Neural cell (in vitro differentiated cells): ENCODE data around the gene CSTB.

Experiments
- EP300 ChIP-seq: fragments of 450-650 bp; conservative IDR thresholded peaks from 2 replicates; pipeline ENCODE4 v1.6.1; 2014; ENCODE audit warnings: antibody characterized with exemption, mild to moderate bottlenecking, moderate library complexity; ENCODE audit not compliant: poor library complexity, severe bottlenecking
- RAD21 ChIP-seq: fragments of 450-650 bp; conservative IDR thresholded peaks from 2 replicates; pipeline ENCODE4 v1.6.1; 2014; ENCODE audit warnings: antibody characterized with exemption, mild to moderate bottlenecking, moderate library complexity
- SMC3 ChIP-seq: fragments of 450-650 bp; conservative IDR thresholded peaks from 2 replicates; pipeline ENCODE4 v1.6.1; 2014; ENCODE audit warnings: antibody characterized with exemption, mild to moderate bottlenecking, moderate library complexity; ENCODE audit not compliant: poor library complexity
- TF ChIP-seq, protein P1 (sequence below): fragments of 450-650 bp; IDR thresholded peaks from 2 replicates; pipeline ENCODE4 v1.5.1; 2014; ENCODE audit warnings: antibody characterized with exemption, mild to moderate bottlenecking, moderate library complexity; ENCODE audit not compliant: poor library complexity, severe bottlenecking
- TF ChIP-seq, protein P2 (sequence below): IDR thresholded peaks from 2 replicates; pipeline ENCODE4 v1.6.1; 2012; ENCODE audit warnings: borderline replicate concordance

DNA sequence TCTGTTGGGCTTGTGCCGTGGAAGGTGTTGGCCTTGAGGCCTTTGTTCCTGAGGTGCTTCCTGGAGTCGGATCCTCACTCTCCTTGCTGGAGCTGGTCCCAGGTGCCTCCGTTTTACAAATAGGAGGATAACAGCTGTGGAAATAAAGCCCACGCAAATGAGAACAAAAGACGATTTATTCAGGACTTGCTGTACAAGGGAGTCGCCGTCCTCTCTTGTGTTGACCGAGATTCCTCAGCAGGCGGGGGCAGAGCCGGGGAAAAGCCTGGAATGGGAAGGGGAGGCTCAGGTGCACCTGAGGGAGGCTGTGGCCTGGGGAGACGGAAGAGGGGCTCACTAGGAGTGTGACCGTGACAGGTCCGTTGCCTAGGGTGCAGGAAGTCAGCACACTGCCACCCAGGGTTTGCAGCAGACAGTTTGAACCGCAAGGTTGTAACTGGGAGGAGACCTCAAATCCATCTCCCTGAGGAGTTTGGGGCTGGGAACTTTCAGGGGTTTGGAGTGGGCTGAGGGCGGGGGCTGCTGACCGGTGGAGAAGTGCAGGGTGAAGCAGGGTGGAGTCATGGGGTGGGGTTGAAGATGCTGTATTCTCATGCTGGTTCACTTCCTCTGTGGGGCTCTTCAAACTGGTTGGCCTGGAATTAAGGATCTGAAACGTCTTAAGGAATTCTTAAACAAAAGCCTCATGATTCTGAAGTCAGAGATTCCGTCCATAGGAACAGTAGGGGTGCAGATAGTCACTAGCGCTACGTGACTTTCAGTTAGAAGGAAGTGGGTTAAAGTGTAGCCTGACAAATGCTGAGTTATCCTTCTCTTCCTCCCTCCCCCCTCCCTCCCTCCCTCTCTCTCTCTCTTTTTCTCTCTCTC lies 2.6 kb upstream of the CSTB start:
- TF ChIP-seq, protein P1, sequence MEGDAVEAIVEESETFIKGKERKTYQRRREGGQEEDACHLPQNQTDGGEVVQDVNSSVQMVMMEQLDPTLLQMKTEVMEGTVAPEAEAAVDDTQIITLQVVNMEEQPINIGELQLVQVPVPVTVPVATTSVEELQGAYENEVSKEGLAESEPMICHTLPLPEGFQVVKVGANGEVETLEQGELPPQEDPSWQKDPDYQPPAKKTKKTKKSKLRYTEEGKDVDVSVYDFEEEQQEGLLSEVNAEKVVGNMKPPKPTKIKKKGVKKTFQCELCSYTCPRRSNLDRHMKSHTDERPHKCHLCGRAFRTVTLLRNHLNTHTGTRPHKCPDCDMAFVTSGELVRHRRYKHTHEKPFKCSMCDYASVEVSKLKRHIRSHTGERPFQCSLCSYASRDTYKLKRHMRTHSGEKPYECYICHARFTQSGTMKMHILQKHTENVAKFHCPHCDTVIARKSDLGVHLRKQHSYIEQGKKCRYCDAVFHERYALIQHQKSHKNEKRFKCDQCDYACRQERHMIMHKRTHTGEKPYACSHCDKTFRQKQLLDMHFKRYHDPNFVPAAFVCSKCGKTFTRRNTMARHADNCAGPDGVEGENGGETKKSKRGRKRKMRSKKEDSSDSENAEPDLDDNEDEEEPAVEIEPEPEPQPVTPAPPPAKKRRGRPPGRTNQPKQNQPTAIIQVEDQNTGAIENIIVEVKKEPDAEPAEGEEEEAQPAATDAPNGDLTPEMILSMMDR, result no peak
- TF ChIP-seq EP300 (no peak), RAD21 (no peak), SMC3 (no peak)
- TF ChIP-seq, protein P2, sequence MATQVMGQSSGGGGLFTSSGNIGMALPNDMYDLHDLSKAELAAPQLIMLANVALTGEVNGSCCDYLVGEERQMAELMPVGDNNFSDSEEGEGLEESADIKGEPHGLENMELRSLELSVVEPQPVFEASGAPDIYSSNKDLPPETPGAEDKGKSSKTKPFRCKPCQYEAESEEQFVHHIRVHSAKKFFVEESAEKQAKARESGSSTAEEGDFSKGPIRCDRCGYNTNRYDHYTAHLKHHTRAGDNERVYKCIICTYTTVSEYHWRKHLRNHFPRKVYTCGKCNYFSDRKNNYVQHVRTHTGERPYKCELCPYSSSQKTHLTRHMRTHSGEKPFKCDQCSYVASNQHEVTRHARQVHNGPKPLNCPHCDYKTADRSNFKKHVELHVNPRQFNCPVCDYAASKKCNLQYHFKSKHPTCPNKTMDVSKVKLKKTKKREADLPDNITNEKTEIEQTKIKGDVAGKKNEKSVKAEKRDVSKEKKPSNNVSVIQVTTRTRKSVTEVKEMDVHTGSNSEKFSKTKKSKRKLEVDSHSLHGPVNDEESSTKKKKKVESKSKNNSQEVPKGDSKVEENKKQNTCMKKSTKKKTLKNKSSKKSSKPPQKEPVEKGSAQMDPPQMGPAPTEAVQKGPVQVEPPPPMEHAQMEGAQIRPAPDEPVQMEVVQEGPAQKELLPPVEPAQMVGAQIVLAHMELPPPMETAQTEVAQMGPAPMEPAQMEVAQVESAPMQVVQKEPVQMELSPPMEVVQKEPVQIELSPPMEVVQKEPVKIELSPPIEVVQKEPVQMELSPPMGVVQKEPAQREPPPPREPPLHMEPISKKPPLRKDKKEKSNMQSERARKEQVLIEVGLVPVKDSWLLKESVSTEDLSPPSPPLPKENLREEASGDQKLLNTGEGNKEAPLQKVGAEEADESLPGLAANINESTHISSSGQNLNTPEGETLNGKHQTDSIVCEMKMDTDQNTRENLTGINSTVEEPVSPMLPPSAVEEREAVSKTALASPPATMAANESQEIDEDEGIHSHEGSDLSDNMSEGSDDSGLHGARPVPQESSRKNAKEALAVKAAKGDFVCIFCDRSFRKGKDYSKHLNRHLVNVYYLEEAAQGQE, result no peak
